HG03135 (cell line): ENCODE measurements around the gene ERICH6.

Experiments
- ATAC-seq: cut with Tn5 transposase; IDR thresholded peaks from one replicate; pipeline ENCODE4 v1.9.1; 2021; ENCODE audit warnings: mild to moderate bottlenecking, moderate library complexity; ENCODE audit not compliant: unreplicated experiment

The ERICH6 gene

GRCh38 chr3:150703756-150704344 is at the start of gene ERICH6:
Gene ERICH6, minus strand, starts transcription at chr3:150703920. Its CDS starts 22 bp downstream, at chr3:150703898.
- peak; percentile 98 for ATAC-seq

GRCh38 chr3:150751781-150752263 is 48.1 kb upstream of the ERICH6 start:
- no peak for ATAC-seq

GRCh38 chr3:150749255-150749654 is 45.5 kb upstream of the ERICH6 start:
- no peak for ATAC-seq

- no peak for ATAC-seq
Observed at GRCh38 chr3:150748684-150749047, 44.9 kb upstream of the ERICH6 start.

- ATAC-seq: no peak
Observed at GRCh38 chr3:150747886-150748683, 44.4 kb upstream of the ERICH6 start.

GRCh38 chr3:150746791-150747590 is 43.3 kb upstream of the ERICH6 start:
- ATAC-seq: no peak

- no peak for ATAC-seq
Observed at GRCh38 chr3:150745832-150746231, 42.1 kb upstream of the ERICH6 start.

GRCh38 chr3:150744919-150745211 is 41.1 kb upstream of the ERICH6 start:
- no peak for ATAC-seq

GRCh38 chr3:150744041-150744918 is 40.6 kb upstream of the ERICH6 start:
- ATAC-seq: no peak

- no peak for ATAC-seq
Observed at GRCh38 chr3:150743508-150743907, 39.8 kb upstream of the ERICH6 start.

GRCh38 chr3:150742679-150743078 is 39.0 kb upstream of the ERICH6 start:
- no peak for ATAC-seq

- no peak for ATAC-seq
Observed at GRCh38 chr3:150742141-150742523, 38.4 kb upstream of the ERICH6 start.

- ATAC-seq: no peak
Observed at GRCh38 chr3:150741497-150742140, 37.9 kb upstream of the ERICH6 start.

- no peak for ATAC-seq
Observed at GRCh38 chr3:150740733-150741496, 37.2 kb upstream of the ERICH6 start.

- peak; percentile 22 for ATAC-seq
Observed at GRCh38 chr3:150739877-150740645, 36.3 kb upstream of the ERICH6 start.

GRCh38 chr3:150739200-150739863 is 35.6 kb upstream of the ERICH6 start:
- peak; percentile 29 for ATAC-seq

- no peak for ATAC-seq
Observed at GRCh38 chr3:150738688-150739087, 35.0 kb upstream of the ERICH6 start.
